Cardiac septum (tissue), 1 donor: ENCODE data around the gene PDGFA. TPM values are rescaled to one million over a fixed set of nuclear protein-coding genes. Genes with fewer than 3 reads are reported as not detected.

Experiments used
- DNase-seq: peaks from one replicate; pipeline ENCODE4 v3.0.0-alpha.2; 2020; ENCODE audit warnings: low spot score
- intact Hi-C: fragments of 100-400 bp; cut with DNase I; formaldehyde crosslinking; loops from one replicate; pipeline ENCODE4 v1.14.0; 2022
- total RNA-seq: library from RNA; stranded (reverse); fragmentation: NEBNext Ultra II Directional; extraction: Animal tissue kit (Norgen Biotek cat#: 25700); gene quantifications from one replicate; pipeline ENCODE4 v1.2.1, GENCODE V29; 2021
- donor health status: DM: no; HTN: no; CAD: no.

The PDGFA gene
- total RNA-seq, 1 donor from 2014 or later: 38.9 TPM

DNA sequence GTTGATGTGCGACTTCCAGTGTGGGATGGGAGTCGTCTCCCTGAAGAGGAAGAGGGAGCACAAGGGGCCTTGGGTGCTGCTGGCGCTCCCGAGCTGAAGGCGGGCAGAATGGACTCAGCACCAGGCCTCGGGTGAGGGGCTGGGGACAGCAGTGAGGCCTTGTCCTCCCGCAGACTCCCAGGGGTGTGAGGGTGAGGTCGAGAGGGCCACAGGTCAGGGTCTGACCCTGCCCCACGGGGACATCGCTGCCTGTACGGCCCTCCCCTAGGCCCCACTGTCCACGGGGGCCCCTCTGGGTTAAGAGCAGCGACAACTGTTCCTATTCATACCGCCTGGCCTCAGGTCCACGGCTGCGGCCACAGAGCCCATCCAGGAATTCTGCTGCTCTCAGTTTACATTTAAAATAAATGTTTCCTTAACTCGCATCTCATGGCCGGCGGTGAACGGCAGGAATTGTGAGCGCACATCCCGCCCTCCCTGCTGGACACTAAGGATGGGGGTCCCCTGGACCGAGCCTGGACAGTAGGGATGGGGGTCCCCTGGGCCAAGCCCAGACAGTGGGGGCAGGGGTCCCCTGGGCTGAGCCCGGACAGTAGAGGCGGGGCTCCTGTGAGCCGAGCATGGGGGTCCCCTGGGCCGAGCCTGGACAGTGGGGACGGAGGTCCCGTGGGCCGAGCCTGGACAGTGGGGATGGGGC lies 61.7 kb downstream of the PDGFA start:
- no peak for DNase-seq
- intact Hi-C loops: no loop called here

GRCh38 chr7:455110-455928 lies 64.3 kb downstream of the PDGFA start:
- intact Hi-C loops: no loop called here
- DNase-seq: no peak

- intact Hi-C loops: no loop called here
- DNase-seq: no peak
Measured at GRCh38 chr7:454356-455109, 65.1 kb downstream of the PDGFA start.

DNA sequence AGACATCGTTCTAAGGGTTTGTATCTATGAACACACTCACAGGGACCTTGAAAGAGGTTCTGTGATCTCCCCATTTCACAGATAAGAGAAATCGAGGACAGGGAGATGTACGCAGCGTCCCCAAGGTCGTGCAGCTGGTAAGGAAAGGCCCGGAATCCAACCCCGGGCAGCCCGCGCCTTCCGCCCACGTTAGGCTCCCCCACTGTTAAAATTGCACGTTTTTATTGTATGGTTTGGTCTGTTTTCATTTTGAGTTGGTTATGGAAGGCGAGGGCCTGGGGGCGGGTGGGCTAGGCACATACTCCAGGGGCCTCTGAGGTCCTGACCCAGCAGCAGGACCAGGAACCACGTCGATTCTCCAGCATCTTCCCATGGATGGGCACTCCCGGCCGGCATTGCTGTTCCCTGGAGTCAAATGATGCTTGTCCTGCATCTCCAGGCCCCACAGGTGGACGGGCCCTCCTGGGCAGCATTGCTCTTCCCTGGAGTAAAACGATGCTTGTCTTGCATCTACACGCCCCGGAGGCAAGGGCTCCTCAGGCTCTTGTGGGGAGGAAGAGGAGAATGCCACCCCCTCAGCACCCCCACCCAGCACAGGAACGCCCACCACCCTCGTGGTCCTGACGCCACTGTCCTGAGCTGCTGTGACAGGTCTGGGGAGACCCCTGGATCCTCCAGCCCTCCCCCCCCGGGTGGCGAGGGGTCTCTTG lies 65.9 kb downstream of the PDGFA start:
- intact Hi-C loops: no loop called here
- DNase-seq: no peak

GRCh38 chr7:452791-453455 lies 66.7 kb downstream of the PDGFA start:
- intact Hi-C loops: no loop called here
- DNase-seq: no peak

GRCh38 chr7:452226-452751 lies 67.4 kb downstream of the PDGFA start:
- intact Hi-C loops: no loop called here
- no peak for DNase-seq

DNA sequence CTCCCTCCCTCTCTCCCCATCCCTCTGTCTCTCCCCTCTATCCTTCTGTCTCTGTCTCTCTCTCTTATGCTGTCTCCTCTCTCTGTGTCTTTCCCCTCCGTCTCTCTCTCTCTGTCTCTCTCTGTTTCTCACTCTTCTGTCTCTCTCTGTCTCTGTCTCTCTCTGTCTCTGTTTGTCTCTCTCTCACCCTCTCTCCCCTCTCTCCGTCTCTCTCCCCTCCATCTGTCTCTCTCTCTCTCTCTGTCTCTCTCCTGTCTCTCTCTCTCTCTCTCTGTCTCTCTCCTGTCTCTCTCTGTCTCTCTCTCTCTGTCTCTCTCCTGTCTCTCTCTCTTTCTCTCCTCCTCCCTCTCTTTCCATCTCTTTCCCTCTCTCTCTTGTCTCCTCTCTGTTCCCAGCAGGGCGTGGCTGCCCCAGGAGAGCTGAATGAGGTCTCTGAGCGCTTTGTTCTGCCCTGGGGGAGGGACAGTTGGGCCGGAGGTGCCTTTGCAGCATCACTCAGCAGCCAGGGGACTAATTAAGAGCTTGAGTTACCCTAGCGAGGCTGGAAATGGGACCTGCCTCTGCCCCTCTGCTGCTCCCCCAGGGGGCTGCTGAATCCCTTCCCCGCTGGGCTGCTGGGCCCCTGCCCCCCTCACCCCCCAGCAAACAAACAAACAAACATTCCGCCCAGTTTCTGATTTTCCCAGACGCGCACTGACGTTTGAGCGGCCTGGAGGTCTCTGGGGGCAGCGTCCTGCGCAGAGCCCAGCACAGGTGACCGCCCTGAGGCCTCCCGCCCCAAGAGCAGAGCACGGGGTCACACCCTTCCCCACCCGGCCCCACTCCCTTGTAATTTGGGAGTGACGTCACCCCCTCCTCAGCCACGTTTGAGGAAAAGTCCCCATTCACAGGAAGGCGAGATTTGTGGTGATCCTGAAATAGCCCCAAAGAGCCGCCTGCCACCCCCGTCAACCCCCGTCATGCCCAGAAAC lies 68.1 kb downstream of the PDGFA start:
- intact Hi-C loops: no loop called here
- DNase-seq: no peak

DNA sequence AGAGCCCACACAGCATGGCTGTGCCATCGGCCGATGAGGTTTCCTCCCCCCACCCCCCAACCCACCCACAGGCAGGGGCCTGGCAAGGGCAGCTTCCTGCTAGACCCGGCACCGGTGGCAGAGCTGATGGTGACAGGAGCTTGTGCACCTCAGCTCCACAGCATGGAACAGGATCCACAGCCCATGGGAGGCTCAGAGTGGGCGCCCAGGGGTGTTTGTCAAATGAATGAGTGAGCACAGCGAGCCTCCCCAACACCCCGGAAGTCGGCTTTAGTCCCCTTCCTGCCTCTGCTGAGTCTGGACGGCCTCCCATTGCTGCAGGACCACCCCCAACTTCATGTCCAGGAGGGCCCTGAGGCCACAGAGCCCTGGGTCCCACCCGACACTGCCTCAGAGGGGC lies 68.9 kb downstream of the PDGFA start:
- intact Hi-C loops: no loop called here

GRCh38 chr7:450036-450435 lies 69.6 kb downstream of the PDGFA start:
- intact Hi-C loops: no loop called here
- no peak for DNase-seq

More for the DNA sequence above, 68.9 kb downstream of the PDGFA start:
- no peak for DNase-seq

GRCh38 chr7:449324-450019 lies 70.2 kb downstream of the PDGFA start:
- DNase-seq: no peak
- intact Hi-C loops: no loop called here

GRCh38 chr7:447523-447922 lies 72.1 kb downstream of the PDGFA start:
- intact Hi-C loops: no loop called here
- no peak for DNase-seq

Other genes starting within 250 kb of the PDGFA start
- gene FOXL3, start 229.7 kb downstream of the PDGFA start, total RNA-seq: not detected
- 22.1 TPM for gene DNAAF5, start 206.9 kb upstream of the PDGFA start, total RNA-seq
- gene PRKAR1B, start 207.4 kb upstream of the PDGFA start, total RNA-seq: 13.5 TPM